ENCODE results near the gene PHF19.

DNA sequence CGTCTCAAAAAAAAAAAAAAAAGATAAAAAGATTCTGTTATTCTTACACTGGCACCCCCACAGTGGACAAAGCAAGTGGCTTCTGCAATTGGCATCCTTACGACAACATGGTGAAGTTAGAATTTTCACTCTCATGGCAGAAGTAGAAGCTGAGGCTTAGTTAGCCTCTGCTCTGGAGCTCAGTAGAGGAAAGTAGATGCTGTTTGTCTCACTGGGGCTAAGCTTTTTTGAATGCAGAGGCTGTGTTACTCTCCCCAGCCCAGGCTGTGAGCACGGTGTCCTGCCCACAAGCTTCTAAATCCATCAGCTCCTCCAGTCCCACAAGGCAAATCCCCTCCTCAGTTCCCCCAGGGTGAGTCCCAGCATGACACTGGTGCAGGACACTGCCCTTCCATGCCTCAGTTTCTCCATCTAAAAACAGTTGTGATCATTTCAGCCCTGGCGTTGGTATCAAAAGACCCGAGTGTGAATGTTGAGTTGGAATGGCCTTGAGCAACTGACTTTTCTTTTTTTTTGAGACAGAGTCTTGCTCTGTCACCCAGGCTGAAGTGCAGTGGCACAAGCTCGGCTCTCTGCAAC is 22.6 kb upstream of the PHF19 start:
- TF ChIP-seq, protein P1, sequence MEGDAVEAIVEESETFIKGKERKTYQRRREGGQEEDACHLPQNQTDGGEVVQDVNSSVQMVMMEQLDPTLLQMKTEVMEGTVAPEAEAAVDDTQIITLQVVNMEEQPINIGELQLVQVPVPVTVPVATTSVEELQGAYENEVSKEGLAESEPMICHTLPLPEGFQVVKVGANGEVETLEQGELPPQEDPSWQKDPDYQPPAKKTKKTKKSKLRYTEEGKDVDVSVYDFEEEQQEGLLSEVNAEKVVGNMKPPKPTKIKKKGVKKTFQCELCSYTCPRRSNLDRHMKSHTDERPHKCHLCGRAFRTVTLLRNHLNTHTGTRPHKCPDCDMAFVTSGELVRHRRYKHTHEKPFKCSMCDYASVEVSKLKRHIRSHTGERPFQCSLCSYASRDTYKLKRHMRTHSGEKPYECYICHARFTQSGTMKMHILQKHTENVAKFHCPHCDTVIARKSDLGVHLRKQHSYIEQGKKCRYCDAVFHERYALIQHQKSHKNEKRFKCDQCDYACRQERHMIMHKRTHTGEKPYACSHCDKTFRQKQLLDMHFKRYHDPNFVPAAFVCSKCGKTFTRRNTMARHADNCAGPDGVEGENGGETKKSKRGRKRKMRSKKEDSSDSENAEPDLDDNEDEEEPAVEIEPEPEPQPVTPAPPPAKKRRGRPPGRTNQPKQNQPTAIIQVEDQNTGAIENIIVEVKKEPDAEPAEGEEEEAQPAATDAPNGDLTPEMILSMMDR (IDR thresholded peaks at IDR 0.05; ENCODE audit: low read depth, low read length), result no peak
- TF ChIP-seq, protein P2, sequence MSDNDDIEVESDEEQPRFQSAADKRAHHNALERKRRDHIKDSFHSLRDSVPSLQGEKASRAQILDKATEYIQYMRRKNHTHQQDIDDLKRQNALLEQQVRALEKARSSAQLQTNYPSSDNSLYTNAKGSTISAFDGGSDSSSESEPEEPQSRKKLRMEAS (IDR thresholded peaks at IDR 0.05; ENCODE audit: low read depth, low read length), result no peak
- no peak for TF ChIP-seq POLR2A (IDR thresholded peaks at IDR 0.05; ENCODE audit: extremely low read depth, insufficient read length)
- no peak for TF ChIP-seq MYC (IDR thresholded peaks at IDR 0.05; ENCODE audit: low read depth, low read length)
